Fibroblast of lung (primary cell): ENCODE data around the gene ATXN1. TPM values are rescaled to one million over a fixed set of nuclear protein-coding genes. Genes with fewer than 3 reads are reported as not detected.

ENCODE experiments used
- DNase-seq, 2 donors: peaks; one replicate each; pipeline versions ENCODE4 v3.0.0 to v3.0.0-alpha.2; 2010; ENCODE audit warnings: low read depth in 2 of 2
- H2AFZ ChIP-seq: 2 replicates; pipeline ENCODE4 v1.5.1; 2012; ENCODE audit warnings: low read length, control low read depth, inconsistent platforms
- H3K27ac ChIP-seq: 2 replicates; pipeline ENCODE4 v1.5.1; 2011; ENCODE audit warnings: low read length, control low read depth; ENCODE audit not compliant: insufficient read depth
- H3K27me3 ChIP-seq: 2 replicates; pipeline ENCODE4 v1.5.1; 2011; ENCODE audit warnings: mild to moderate bottlenecking, low read length; ENCODE audit not compliant: control insufficient read depth, insufficient read depth
- H3K36me3 ChIP-seq: 2 replicates; pipeline ENCODE4 v1.5.1; 2011; ENCODE audit warnings: low read length; ENCODE audit not compliant: control insufficient read depth, insufficient read depth
- H3K4me1 ChIP-seq: 2 replicates; pipeline ENCODE4 v1.5.1; 2011; ENCODE audit warnings: low read length; ENCODE audit not compliant: control insufficient read depth, insufficient read depth; ENCODE audit errors: extremely low read depth
- H3K4me2 ChIP-seq: 2 replicates; pipeline ENCODE4 v1.5.1; 2011; ENCODE audit warnings: low read length, control low read depth; ENCODE audit not compliant: insufficient read depth; ENCODE audit errors: extremely low read depth
- H3K4me3 ChIP-seq, 4 experiments: fragments of 200-600 bp in 1 of 4; sonication (generic) in 1 of 4; replicated peaks in 1 of 4; 2 replicates each; pipeline ENCODE4 v1.5.1; 2011 to 2016; ENCODE audit warnings: low read length in 4 of 4, low read depth in 3 of 4, mild to moderate bottlenecking in 3 of 4, control low read depth in 2 of 4, inconsistent platforms in 1 of 4, mixed read lengths in 1 of 4; ENCODE audit not compliant: insufficient read depth in 1 of 4; ENCODE audit errors: control extremely low read depth in 1 of 4
- H3K79me2 ChIP-seq: 2 replicates; pipeline ENCODE4 v1.5.1; 2012; ENCODE audit warnings: mild to moderate bottlenecking, low read length, inconsistent platforms; ENCODE audit not compliant: control insufficient read depth, insufficient read depth
- H3K9ac ChIP-seq: 2 replicates; pipeline ENCODE4 v1.5.1; 2011; ENCODE audit warnings: mild to moderate bottlenecking, low read length, control low read depth; ENCODE audit not compliant: insufficient read depth
- H3K9me3 ChIP-seq: 2 replicates; pipeline ENCODE4 v1.5.1; 2012; ENCODE audit warnings: low read depth, low read length; ENCODE audit not compliant: control insufficient read depth, insufficient read depth
- H4K20me1 ChIP-seq: 2 replicates; pipeline ENCODE4 v1.5.1; 2011; ENCODE audit warnings: low read length; ENCODE audit not compliant: control insufficient read depth, insufficient read depth; ENCODE audit errors: extremely low read depth
- EZH2 ChIP-seq: IDR thresholded peaks from 2 replicates; pipeline ENCODE4 v1.5.1; 2012; ENCODE audit warnings: low read length, control low read depth, mild to moderate bottlenecking; ENCODE audit errors: missing control alignments
- polyA plus RNA-seq, 2 donors: library from polyadenylated mRNA; depleted of rRNA in 1 of 2; stranded (reverse) in 1 of 2; unstranded in 1 of 2; fragments of >200 nt; gene quantifications; 2 replicates each; pipeline ENCODE4 v1.2.1, GENCODE V29; 2011 to 2012; ENCODE audit warnings: missing spikeins in 1 of 2
- total RNA-seq: library from RNA; depleted of rRNA; stranded (reverse); fragments of >200 nt; gene quantifications from 2 replicates; pipeline ENCODE4 v1.2.1, GENCODE V29; 2014
- TF ChIP-seq, protein P1 (sequence below), 2 donors: IDR thresholded peaks in 1 of 2; conservative IDR thresholded peaks in 1 of 2; 1 replicate in 1 of 2; 2 replicates in 1 of 2; pipeline ENCODE4 v1.5.1; 2011 to 2012; ENCODE audit warnings: low read length in 2 of 2, control low read depth in 1 of 2, inconsistent platforms in 1 of 2, low read depth in 1 of 2, mild to moderate bottlenecking in 1 of 2

The ATXN1 gene
- total and polyA plus RNA-seq, 2 donors (not counting 1 experiment from before 2014, with no cell fraction given), result 15.8 to 40.5 TPM

DNA sequence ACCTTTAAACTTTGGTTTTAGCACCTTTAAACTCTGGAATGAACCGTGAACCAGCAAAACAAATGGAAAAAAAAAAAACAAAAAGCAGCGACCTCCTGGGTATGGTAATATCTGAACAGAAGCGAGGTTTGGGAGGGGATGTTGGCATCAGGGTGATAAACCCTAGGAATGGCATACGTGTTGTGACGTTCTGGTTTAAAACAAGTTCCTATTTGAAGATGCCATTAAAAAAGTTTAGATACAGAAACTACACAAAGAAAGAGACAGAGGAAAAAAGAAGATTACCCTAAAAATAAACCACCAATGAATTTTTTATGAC is 60.4 kb downstream of the ATXN1 start:
- peaks cover 15% of the 10 kb centered on the region for H3K79me2 ChIP-seq
- no peaks in the 10 kb centered on the region for H4K20me1 ChIP-seq
- H3K4me1 ChIP-seq, result peaks cover 8% of the 10 kb centered on the region
- H3K27ac ChIP-seq, result no peak overlapping the region
- no peaks in the 10 kb centered on the region for H3K27me3 ChIP-seq
- no peaks in the 10 kb centered on the region for H3K36me3 ChIP-seq
- H2AFZ ChIP-seq, result no peak overlapping the region
- no peaks in the 10 kb centered on the region for H3K9me3 ChIP-seq
- H3K9ac ChIP-seq, result no peak overlapping the region
- H3K4me3 ChIP-seq, result no peak overlapping the region
- TF ChIP-seq, protein P1, sequence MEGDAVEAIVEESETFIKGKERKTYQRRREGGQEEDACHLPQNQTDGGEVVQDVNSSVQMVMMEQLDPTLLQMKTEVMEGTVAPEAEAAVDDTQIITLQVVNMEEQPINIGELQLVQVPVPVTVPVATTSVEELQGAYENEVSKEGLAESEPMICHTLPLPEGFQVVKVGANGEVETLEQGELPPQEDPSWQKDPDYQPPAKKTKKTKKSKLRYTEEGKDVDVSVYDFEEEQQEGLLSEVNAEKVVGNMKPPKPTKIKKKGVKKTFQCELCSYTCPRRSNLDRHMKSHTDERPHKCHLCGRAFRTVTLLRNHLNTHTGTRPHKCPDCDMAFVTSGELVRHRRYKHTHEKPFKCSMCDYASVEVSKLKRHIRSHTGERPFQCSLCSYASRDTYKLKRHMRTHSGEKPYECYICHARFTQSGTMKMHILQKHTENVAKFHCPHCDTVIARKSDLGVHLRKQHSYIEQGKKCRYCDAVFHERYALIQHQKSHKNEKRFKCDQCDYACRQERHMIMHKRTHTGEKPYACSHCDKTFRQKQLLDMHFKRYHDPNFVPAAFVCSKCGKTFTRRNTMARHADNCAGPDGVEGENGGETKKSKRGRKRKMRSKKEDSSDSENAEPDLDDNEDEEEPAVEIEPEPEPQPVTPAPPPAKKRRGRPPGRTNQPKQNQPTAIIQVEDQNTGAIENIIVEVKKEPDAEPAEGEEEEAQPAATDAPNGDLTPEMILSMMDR (conservative IDR thresholded peaks at IDR 0.05 in 1 of 2, IDR thresholded peaks at IDR 0.05 in 1 of 2; ENCODE audit: low read depth in 1 of 2, low read length in 2 of 2), result no peak
- TF ChIP-seq EZH2, result no peak
- H3K4me2 ChIP-seq, result peak overlapping the region; percentile 49
- DNase-seq, result no peak

DNA sequence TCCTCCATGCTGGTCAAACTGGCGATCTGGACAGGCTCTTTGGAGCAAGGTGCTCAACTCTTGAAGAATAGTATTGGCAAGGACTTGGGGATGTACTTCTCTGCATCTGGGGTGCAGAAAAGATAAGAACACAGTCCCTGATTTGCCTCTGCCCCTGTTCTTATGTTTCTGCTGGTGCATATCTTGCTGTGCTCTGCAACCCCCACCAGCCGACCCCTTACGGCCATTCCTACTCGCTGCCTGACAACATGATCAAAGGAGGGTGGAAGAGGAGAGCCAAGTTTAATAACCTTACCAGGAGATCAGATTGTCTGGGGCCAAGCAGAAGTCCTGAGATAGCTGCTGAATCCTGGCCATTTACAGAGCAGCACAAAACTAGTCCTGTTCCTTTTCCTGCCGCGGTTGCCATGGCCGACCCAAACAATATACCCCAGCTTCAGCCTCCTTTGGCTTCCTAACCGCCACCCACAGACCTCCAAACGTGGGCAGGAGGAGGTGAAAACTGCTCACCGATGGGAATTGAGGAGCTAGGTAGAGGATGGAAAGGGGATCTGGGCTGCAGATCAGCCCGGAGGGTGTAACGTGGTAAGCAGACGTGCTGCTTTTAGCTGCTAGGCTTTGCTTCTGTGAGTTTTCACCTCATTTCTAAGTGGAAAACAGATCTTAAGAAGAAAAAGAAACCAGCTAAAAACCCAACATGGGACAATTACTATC is 60.9 kb downstream of the ATXN1 start:
- Histone ChIP-seq H3K79me2 (peaks cover 12% of the 10 kb centered on the region), H3K27ac (no peak overlapping the region), H3K4me2 (peak overlapping the region; percentile 49), H3K9me3 (no peaks in the 10 kb centered on the region), H3K27me3 (no peaks in the 10 kb centered on the region), H3K9ac (no peak overlapping the region), H3K4me3 (peak overlapping the region in 1 of 4 experiments; percentile 46), H2AFZ (no peak overlapping the region), H3K4me1 (peaks cover 8% of the 10 kb centered on the region), H3K36me3 (no peaks in the 10 kb centered on the region), H4K20me1 (no peaks in the 10 kb centered on the region)
- peak in 1 of 2 donors; percentile 60 for DNase-seq
- TF ChIP-seq, protein P1 (conservative IDR thresholded peaks at IDR 0.05 in 1 of 2, IDR thresholded peaks at IDR 0.05 in 1 of 2; ENCODE audit: low read depth in 1 of 2, low read length in 2 of 2), result no peak
- no peak for TF ChIP-seq EZH2

DNA sequence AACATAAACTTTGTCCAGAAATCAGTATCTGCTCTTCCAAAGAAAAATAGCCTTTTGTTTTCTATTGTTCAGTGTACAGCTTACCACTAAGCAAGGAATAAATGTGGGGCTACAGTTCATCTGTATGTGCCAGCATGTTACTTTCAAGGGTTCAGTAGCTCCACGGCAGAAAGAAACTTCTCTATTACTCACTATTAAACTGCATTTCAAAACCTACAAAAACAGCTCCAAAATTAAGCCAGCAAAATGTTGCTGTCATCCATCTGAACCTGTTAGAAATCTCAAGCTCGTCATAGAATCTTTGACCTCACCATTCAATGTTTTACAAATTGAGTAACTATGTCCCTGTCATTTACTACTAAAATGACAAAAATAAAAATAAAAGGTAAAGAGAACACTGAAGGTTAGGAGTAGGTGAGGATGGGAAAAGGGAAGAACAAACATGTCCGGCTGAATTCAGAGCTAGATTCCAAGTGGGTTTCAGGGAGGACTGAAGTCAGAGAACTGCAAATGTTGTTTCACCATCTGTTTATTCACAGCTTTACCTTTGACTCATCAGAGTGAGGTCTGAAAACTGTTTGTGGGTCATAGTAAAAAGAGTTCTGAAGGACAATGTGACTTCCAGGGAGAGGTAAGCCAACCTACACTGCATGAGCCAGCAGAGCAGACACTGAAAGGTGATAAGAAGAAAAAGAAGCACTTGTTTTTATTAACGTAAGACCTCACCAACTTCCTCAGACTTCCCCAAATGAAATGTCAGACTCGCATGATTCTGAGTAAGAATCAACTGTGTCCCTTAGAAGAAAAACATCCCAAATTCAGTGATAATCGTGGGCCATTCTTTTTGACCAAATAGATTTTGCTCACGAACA is 62.0 kb downstream of the ATXN1 start:
- Histone ChIP-seq H2AFZ (no peak overlapping the region), H3K79me2 (peaks cover 9% of the 10 kb centered on the region), H3K9ac (no peak overlapping the region), H3K27me3 (no peaks in the 10 kb centered on the region), H3K4me2 (no peak overlapping the region), H4K20me1 (no peaks in the 10 kb centered on the region), H3K36me3 (no peaks in the 10 kb centered on the region), H3K4me1 (peaks cover 2% of the 10 kb centered on the region), H3K27ac (no peak overlapping the region), H3K9me3 (no peaks in the 10 kb centered on the region), H3K4me3 (no peak overlapping the region)
- DNase-seq, result peak in 1 of 2 donors; percentile 77
- no peak for TF ChIP-seq EZH2
- TF ChIP-seq, protein P1 (conservative IDR thresholded peaks at IDR 0.05 in 1 of 2, IDR thresholded peaks at IDR 0.05 in 1 of 2; ENCODE audit: low read depth in 1 of 2, low read length in 2 of 2), result no peak
